ENCODE data around the gene GRM7.

The GRM7 gene

DNA sequence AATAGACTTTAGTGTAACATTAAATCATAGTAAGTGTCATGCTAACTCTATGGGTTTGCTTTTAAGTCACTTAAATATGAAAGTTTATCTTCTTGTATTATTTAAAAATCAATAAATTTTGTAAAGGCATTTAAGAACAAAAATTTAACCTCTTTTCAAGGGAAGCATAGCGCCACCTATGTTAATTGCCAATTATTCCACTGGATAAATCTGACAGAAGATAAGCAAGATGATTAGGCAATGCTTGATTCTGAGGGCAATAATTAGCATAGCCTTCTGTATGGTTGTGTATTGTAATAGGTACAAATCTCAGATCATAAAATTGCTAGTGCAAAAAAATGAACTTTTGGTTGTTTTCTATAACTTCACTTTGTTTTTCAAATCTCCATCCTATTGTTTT, 560.1 kb downstream of the GRM7 start:
- no peak for DNase-seq

DNA sequence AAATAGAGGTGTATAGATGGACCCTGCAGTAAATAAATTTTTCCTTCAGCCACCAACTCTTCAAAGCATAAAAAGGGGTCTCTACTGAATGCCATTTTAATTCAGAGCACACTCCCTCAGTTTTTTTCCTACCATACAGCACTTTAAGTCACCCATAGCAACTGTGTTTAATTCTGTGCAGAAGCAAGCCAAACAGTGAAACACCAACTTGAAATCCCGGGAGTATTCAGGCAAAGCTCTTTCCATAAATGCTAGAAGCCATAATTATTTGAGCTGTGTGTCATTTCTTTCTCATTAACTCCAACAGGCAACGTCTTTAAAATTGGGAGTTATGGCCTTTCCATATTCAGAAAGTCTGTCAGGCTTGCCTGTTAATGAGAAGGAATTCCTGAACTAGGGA, 562.1 kb downstream of the GRM7 start:
- no peak for DNase-seq

- no peak for DNase-seq
Observed at GRCh38 chr3:7423995-7424394, 563.1 kb downstream of the GRM7 start.

- DNase-seq: no peak
Observed at GRCh38 chr3:7428206-7428718, 567.3 kb downstream of the GRM7 start.

GRCh38 chr3:7432610-7433009, 571.7 kb downstream of the GRM7 start:
- no peak for DNase-seq

DNA sequence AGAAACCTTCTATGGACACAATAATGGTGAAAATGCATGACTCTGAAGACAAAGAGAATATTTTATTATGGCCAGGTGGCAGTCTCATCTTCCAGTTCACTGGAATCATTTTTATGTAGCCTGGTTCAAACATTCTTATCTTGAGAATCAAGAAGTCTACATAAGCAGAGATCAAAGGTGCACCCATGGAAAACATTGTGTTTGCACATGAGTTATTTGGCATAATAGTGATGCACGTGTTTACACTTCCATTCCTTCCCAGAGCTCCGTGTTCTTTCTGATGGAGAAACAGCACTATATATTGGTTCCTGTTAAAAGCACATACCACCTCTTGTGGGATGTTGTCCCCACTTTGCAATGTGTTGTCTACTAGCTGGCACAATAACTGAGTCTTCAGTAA, 572.2 kb downstream of the GRM7 start:
- no peak for DNase-seq

- no peak for DNase-seq
Observed at GRCh38 chr3:7436542-7436941, 575.6 kb downstream of the GRM7 start.

DNA sequence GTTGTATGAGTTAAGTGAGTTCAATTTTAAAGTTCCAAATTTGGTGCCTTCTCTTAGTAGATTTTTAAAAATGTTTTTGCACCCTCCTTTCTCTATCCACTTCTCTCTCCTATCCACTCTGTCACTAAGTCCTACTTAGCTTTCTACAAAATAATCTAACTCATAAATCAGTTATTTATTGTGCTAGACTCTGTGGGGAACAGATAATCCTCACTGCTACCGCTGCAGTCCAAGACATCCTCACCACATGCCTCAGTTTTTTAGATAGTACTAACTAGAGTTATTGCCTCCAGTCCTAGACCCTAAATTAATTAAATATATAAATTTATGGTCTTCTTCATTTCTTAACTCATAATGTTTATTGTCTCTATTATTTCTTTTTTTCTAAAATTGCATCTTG, 576.3 kb downstream of the GRM7 start:
- DNase-seq: no peak

DNA sequence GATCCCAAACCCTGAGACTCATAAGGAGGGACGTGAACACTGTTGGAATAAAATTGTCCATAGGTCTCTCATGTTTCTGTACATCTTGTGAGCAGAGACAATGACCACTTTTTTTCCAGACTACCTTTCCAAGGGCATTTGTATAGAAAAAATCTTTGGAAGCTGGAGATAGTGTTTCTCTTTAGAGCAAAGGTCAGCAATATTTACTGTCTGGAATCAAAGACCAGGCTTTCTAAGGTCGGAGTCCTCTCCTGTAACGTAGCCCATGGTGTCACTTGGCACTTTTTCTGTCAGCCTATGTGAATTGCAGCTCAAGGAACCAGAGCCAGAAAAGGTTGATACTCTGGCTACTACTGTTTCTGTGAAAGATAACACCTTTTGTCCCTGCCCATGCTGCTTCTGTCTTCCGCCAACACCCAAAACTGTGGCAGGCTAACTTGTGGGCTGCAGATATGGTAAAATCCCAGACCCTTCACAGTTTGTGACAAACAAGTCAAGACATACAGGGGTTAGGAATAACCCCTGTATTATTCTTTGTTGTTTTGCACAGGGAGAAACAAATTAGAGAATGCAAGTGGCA, 578.3 kb downstream of the GRM7 start:
- no peak for DNase-seq

GRCh38 chr3:7444886-7445285, 584.0 kb downstream of the GRM7 start:
- DNase-seq: no peak

- no peak for DNase-seq
Observed at GRCh38 chr3:7445331-7445730, 584.4 kb downstream of the GRM7 start.

DNA sequence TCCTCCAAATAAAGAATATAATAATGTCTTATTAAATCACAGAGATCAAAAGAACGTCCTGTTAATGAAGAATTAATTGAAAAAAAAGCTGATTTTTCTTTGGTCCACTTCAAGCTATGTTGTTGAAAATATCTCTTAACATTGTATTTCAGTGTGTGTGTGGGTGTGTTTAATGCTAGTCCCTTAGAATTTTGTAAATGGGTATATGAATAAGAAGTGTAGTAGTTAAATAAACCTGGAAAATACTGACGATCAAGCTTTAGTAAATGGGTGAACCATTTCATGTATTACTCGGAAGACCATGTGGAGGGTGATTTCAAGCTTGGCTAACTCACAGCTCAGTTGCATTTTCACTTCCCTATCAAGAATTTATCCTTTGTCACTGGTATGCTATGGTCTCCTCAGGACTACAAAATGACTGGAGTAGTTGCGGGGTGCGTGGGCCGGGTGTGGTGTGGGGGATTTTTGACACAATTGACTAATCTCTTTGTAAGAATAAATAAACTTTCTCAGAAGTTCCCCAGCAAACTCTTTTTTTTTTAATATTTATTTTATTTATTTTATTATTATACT, 586.4 kb downstream of the GRM7 start:
- DNase-seq: no peak

DNA sequence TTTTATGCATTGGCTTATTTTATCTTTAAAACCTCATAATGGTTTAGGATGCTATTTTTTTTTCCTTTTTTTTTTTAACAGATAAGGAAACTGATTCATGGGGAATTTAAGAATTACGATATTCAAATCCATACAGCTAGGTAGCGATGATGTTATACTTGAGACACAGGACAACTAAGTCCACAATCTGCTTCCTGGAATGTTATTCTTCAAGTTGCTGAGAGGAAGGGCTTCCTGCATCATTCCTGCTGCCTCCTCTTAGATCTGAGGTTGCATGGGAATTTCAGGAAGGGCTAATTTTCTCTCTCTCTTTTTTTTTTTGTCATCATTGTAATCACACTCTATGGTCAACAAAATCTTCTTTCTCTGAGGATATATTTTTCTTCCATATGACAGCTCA, 595.5 kb downstream of the GRM7 start:
- DNase-seq: no peak

- DNase-seq: no peak
Observed at GRCh38 chr3:7461202-7461825, 600.4 kb downstream of the GRM7 start.

- DNase-seq: no peak
Observed at GRCh38 chr3:7469866-7470265, 609.0 kb downstream of the GRM7 start.

GRCh38 chr3:7484636-7485035, 623.7 kb downstream of the GRM7 start:
- DNase-seq: no peak

DNA sequence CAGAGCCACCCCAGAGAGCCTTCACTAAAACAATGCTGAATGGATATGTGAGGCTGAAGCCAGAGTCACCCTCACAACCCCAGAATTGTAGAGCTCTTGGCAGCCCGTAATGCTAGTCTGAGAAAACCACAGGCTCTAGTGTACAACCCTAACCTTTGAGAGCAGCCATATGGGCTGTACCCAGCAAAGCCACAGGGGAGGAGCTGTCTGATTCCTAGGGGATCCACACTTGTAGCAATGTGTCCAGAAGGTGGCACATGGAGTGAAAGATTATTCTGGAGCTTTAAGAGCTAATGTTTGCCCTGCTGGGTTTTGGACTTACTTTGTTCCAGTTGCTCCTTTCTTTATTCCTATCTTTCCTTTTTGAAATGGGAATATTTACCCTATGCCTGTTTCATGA, 626.8 kb downstream of the GRM7 start:
- no peak for DNase-seq

DNA sequence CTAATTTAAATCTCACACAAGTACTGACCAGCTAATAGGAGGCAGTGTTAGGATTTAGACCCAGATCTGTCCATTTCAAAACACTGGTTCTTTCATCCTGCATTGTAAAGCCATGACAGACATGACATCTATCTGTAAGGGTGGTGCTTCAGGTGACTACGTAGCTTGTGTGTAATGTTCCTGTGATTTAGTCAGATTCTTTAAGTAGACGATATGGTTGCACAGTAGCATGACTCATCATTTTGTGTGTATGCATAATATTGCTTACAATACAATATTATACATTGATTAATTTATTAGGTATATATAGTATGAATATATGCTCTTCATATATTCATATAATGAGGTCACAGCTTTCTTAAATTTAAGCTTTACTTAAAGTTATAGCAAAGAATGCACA, 628.5 kb downstream of the GRM7 start:
- no peak for DNase-seq

DNA sequence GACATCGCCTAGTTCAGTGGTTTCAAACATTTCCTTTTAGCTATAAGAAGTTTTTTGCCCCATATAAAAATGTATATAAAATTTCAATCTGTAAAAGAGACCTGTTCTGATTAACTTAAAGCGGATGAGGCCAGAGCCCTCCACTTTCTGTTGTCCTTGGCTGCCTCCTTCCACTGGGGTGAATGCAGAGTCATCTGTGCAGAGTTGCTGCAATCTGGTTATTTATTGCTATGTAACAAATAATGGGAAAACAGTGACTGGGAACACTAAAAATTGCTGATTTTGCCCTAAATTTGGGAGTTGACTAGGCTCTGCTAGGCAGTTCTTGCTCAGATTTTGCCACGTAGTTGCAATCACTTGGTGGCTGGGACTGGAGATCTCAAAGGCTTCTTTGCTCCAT, 637.8 kb downstream of the GRM7 start:
- DNase-seq: no peak

GRCh38 chr3:7503431-7503830, 642.5 kb downstream of the GRM7 start:
- DNase-seq: no peak

DNA sequence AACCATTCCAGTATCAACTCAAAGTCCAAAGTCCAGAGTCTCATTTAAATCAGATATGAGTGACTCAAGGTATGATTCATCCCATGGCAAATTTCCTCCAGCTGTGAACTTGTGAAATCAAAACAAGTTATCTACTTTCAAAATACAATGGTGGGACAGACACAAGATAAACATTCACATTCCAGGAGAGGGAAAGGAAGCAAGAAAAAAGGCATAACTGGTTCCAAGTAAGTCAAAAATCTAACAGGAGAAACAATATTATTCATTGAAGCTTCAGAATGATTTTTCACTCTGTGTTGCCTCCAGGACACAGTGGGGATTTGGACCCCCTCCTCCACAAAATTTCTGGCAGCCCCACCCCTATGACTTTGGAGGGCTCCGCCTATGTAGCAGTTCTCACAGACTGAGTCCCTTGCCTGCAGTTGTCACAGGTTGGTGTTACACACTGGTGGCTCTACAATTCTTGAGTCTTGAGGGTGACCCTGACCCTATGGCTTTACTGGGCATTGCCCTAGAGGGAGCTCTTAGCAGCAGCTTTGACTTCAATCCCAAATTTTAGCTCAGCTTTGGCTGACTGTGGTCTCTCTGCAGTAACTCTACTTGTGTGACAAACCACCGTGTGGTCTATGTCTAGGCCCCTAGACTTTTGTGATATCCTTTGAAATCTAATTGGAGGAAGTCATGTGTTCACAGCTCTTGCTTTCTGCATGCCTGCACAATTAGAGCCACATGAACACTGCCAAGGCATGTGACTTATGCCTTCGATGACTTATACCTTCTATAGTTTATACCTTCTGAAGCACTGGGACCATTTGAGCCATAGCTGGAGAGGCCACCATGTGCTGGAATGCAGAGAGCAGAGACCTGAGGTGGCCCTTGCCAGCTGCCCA, 644.2 kb downstream of the GRM7 start:
- no peak for DNase-seq

DNA sequence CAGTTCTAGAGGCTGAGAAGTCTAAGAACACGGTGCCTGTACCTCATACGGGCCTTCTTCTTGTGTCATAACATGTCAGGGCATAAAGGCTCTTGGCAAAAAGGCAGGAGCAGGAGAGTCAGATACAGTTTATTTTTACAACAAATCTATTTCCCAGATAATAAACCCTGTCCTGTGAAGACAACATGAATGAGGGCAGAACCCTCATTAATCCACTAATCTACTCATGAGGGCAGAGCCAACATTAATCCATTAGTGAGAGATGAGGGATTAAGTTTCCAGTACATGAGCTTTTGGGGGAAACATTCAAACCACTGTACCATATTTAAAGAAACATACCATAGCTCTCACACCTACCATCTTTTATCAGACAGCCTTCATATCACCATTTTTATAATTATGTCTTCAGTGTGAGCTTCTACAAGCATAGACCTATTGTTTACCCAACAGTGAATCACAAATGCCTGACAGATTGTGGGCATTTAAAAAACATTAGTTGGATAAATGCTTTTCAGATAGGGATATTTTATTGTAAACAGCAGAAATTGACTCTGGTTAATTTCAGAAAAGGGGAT, 645.8 kb downstream of the GRM7 start:
- no peak for DNase-seq

GRCh38 chr3:7508821-7509220, 647.9 kb downstream of the GRM7 start:
- no peak for DNase-seq

Measured in central memory CD4-positive, alpha-beta T cell (primary cell).